Liver (tissue), 9 donors: ENCODE data around the gene KCNC2. TPM values are rescaled to one million over a fixed set of nuclear protein-coding genes. Genes with fewer than 3 reads are reported as not detected.

Experiments
- DNase-seq: peaks from one replicate; pipeline ENCODE4 v3.0.0-alpha.2; 2017; ENCODE audit warnings: low spot score
- H3K27ac ChIP-seq, 2 donors: one replicate each; pipeline ENCODE4 v1.7.0; 2013; ENCODE audit warnings: inconsistent platforms in 2 of 2, low read length in 2 of 2, control low read depth in 1 of 2, low read depth in 1 of 2, mild to moderate bottlenecking in 1 of 2
- H3K27me3 ChIP-seq, 4 donors: one replicate each; pipeline versions ENCODE4 v1.6.1 to v1.7.0; 2013; ENCODE audit warnings: low read length in 3 of 4, inconsistent platforms in 1 of 4, mild to moderate bottlenecking in 1 of 4, moderate library complexity in 1 of 4; ENCODE audit not compliant: control insufficient read depth in 4 of 4, insufficient read depth in 4 of 4
- H3K36me3 ChIP-seq, 4 donors: one replicate each; pipeline versions ENCODE4 v1.6.1 to v1.7.0; 2013; ENCODE audit warnings: low read length in 3 of 4, mild to moderate bottlenecking in 3 of 4, low read depth in 1 of 4, moderate library complexity in 1 of 4; ENCODE audit not compliant: control insufficient read depth in 4 of 4, insufficient read depth in 3 of 4
- H3K4me1 ChIP-seq, 4 donors: one replicate each; pipeline versions ENCODE4 v1.6.1 to v1.7.0; 2013; ENCODE audit warnings: low read length in 3 of 4, mild to moderate bottlenecking in 3 of 4, moderate library complexity in 1 of 4; ENCODE audit not compliant: control insufficient read depth in 4 of 4, insufficient read depth in 4 of 4
- H3K4me3 ChIP-seq, 3 donors: one replicate each; pipeline versions ENCODE4 v1.6.1 to v1.7.0; 2013; ENCODE audit warnings: low read length in 3 of 3, control low read depth in 1 of 3, low read depth in 1 of 3, mild to moderate bottlenecking in 1 of 3
- H3K9ac ChIP-seq, 2 donors: one replicate each; pipeline ENCODE4 v1.7.0; 2013; ENCODE audit warnings: low read length in 2 of 2, mild to moderate bottlenecking in 2 of 2, moderate library complexity in 2 of 2, control low read depth in 1 of 2, low read depth in 1 of 2
- H3K9me3 ChIP-seq, 4 donors: one replicate each; pipeline versions ENCODE4 v1.6.1 to v1.7.0; 2013; ENCODE audit warnings: low read length in 3 of 4; ENCODE audit not compliant: control insufficient read depth in 4 of 4
- ATF3 ChIP-seq: IDR thresholded peaks from 2 replicates; pipeline ENCODE4 v1.6.1; 2016; ENCODE audit warnings: antibody characterized with exemption
- CTCF ChIP-seq: fragments of 150-350 bp; IDR thresholded peaks from 2 replicates; pipeline ENCODE4 v1.5.1; 2017; ENCODE audit warnings: improper control_type of control experiment, low read depth, low read length; ENCODE audit not compliant: missing input control
- EGR1 ChIP-seq, 2 donors: IDR thresholded peaks; 2 replicates each; pipeline ENCODE4 v1.6.1; 2016 to 2018; ENCODE audit warnings: antibody characterized with exemption in 2 of 2, low read depth in 2 of 2
- FOXA1 ChIP-seq: IDR thresholded peaks from 2 replicates; pipeline ENCODE4 v1.6.1; 2016; ENCODE audit warnings: antibody characterized with exemption
- FOXA2 ChIP-seq: IDR thresholded peaks from 2 replicates; pipeline ENCODE4 v1.6.1; 2016; ENCODE audit warnings: antibody characterized with exemption
- GABPA ChIP-seq, 2 donors: IDR thresholded peaks in 1 of 2; conservative IDR thresholded peaks in 1 of 2; 2 replicates each; pipeline ENCODE4 v1.6.1; 2016; ENCODE audit warnings: antibody characterized with exemption in 2 of 2, mild to moderate bottlenecking in 1 of 2, moderate library complexity in 1 of 2
- HNF4A ChIP-seq, 2 donors: conservative IDR thresholded peaks; 2 replicates each; pipeline ENCODE4 v1.6.1; 2016; ENCODE audit warnings: antibody characterized with exemption in 2 of 2, mild to moderate bottlenecking in 2 of 2
- HNF4G ChIP-seq: IDR thresholded peaks from 2 replicates; pipeline ENCODE4 v1.6.1; 2016; ENCODE audit warnings: antibody characterized with exemption
- JUND ChIP-seq, 2 donors: IDR thresholded peaks; 2 replicates each; pipeline ENCODE4 v1.6.1; 2016; ENCODE audit warnings: antibody characterized with exemption in 2 of 2
- MAX ChIP-seq: IDR thresholded peaks from 2 replicates; pipeline ENCODE4 v1.6.1; 2016; ENCODE audit warnings: antibody characterized with exemption
- NR2F2 ChIP-seq: IDR thresholded peaks from 2 replicates; pipeline ENCODE4 v1.6.1; 2016; ENCODE audit warnings: antibody characterized with exemption
- RAD21 ChIP-seq, 2 donors: IDR thresholded peaks; 2 replicates each; pipeline ENCODE4 v1.6.1; 2016; ENCODE audit warnings: antibody characterized with exemption in 2 of 2, mild to moderate bottlenecking in 2 of 2
- REST ChIP-seq: IDR thresholded peaks from 2 replicates; pipeline ENCODE4 v1.6.1; 2016; ENCODE audit warnings: antibody characterized with exemption, mild to moderate bottlenecking
- RXRA ChIP-seq, 2 donors: IDR thresholded peaks; 2 replicates each; pipeline ENCODE4 v1.6.1; 2017 to 2018; ENCODE audit warnings: antibody characterized with exemption in 2 of 2, mild to moderate bottlenecking in 1 of 2
- SP1 ChIP-seq: IDR thresholded peaks from 2 replicates; pipeline ENCODE4 v1.6.1; 2018; ENCODE audit warnings: antibody characterized with exemption, mild to moderate bottlenecking
- TAF1 ChIP-seq: conservative IDR thresholded peaks from 2 replicates; pipeline ENCODE4 v1.6.1; 2016; ENCODE audit warnings: antibody characterized with exemption, mild to moderate bottlenecking
- YY1 ChIP-seq: IDR thresholded peaks from 2 replicates; pipeline ENCODE4 v1.6.1; 2016; ENCODE audit warnings: antibody characterized with exemption, mild to moderate bottlenecking
- ZBTB33 ChIP-seq: IDR thresholded peaks from 2 replicates; pipeline ENCODE4 v1.6.1; 2016; ENCODE audit warnings: antibody characterized with exemption
- whole genome bisulfite sequencing: extraction: QIAGEN DNeasy Blood & Tissue Kit; methylation state at CpG from one replicate; pipeline ENCODE4 v1.1.7; 2013; 5-methylcytosine and 5-hydroxymethylcytosine counted together
- polyA plus RNA-seq, 2 donors: library from polyadenylated mRNA; stranded (reverse) in 1 of 2; unstranded in 1 of 2; fragments of 200-250 nt in 1 of 2; fragments of >200 nt in 1 of 2; fragmentation: Nextera tagmentation in 1 of 2; extraction: Ambion mirVana in 1 of 2; gene quantifications; one replicate each; pipeline versions ENCODE4 v1.2.1 to v1.2.3, GENCODE V29; 2013 to 2015
- total RNA-seq, 2 donors: library from RNA; depleted of rRNA; stranded (reverse); fragments of >200 nt; gene quantifications; one replicate each; pipeline ENCODE4 v1.2.3, GENCODE V29; 2014
- donor health status: healthy.
- donor health status: healthy.
- donor health status: healthy.
- donor health status: healthy.
- donor health status: healthy.

Gene KCNC2
- total and polyA plus RNA-seq, 4 donors, result under 0.01 to 0.02 TPM; not detected in 2

GRCh38 chr12:75257510-75257909, 47.9 kb upstream of the KCNC2 start:
- no peak for DNase-seq
- TF ChIP-seq REST (no peak), GABPA (IDR thresholded peaks at IDR 0.05 in 1 of 2, conservative IDR thresholded peaks at IDR 0.05 in 1 of 2) (no peak), ZBTB33 (no peak), FOXA2 (no peak), HNF4G (no peak), SP1 (no peak), TAF1 (no peak), ATF3 (no peak), HNF4A (conservative IDR thresholded peaks at IDR 0.05) (no peak), JUND (IDR thresholded peaks at IDR 0.05) (no peak), FOXA1 (no peak), EGR1 (IDR thresholded peaks at IDR 0.05; ENCODE audit: low read depth in 2 of 2) (no peak), NR2F2 (no peak)
- no peak overlapping the region for H3K9ac ChIP-seq
- no peaks in the 10 kb centered on the region for H3K9me3 ChIP-seq
- H3K27me3 ChIP-seq, result no peaks in the 10 kb centered on the region
- no peak overlapping the region for H3K27ac ChIP-seq
- no peak overlapping the region for H3K4me3 ChIP-seq
- no peaks in the 10 kb centered on the region for H3K36me3 ChIP-seq
- H3K4me1 ChIP-seq, result no peaks in the 10 kb centered on the region
- WGBS, result 80% methylated on average over 2 of the region's 2 CpGs

GRCh38 chr12:75245108-75245507, 35.5 kb upstream of the KCNC2 start:
- Histone ChIP-seq H3K9ac (no peak overlapping the region), H3K4me3 (no peak overlapping the region), H3K9me3 (peaks cover 0 to 5% (median 0%) of the 10 kb centered on the region in 4 donors), H3K4me1 (no peaks in the 10 kb centered on the region), H3K27me3 (no peaks in the 10 kb centered on the region), H3K36me3 (no peaks in the 10 kb centered on the region), H3K27ac (no peak overlapping the region)
- no peak for DNase-seq
- no peak for TF ChIP-seq MAX
- TF ChIP-seq CTCF, result no peak
- TF ChIP-seq RAD21 (IDR thresholded peaks at IDR 0.05), result no peak
- no peak for TF ChIP-seq JUND (IDR thresholded peaks at IDR 0.05)
- TF ChIP-seq REST, result no peak
- TF ChIP-seq EGR1 (IDR thresholded peaks at IDR 0.05; ENCODE audit: low read depth in 2 of 2), result no peak
- no peak for TF ChIP-seq HNF4A (conservative IDR thresholded peaks at IDR 0.05)
- TF ChIP-seq SP1, result no peak
- TF ChIP-seq NR2F2, result no peak
- no peak for TF ChIP-seq RXRA (IDR thresholded peaks at IDR 0.05)
- TF ChIP-seq ATF3, result no peak
- no peak for TF ChIP-seq YY1
- no peak for TF ChIP-seq HNF4G
- no peak for TF ChIP-seq ZBTB33
- no peak for TF ChIP-seq GABPA (IDR thresholded peaks at IDR 0.05 in 1 of 2, conservative IDR thresholded peaks at IDR 0.05 in 1 of 2)
- no peak for TF ChIP-seq FOXA2
